ENCODE measurements around the gene NFIC.

NFIC gene

GRCh38 chr19:3470500-3471128, 104.2 kb downstream of the NFIC start:
- no peak overlapping the region for H3K4me2 ChIP-seq (ENCODE audit: low read depth, low read length)

GRCh38 chr19:3471954-3472655, 105.7 kb downstream of the NFIC start:
- Histone ChIP-seq H3K4me2 (ENCODE audit: low read depth, low read length) (no peak overlapping the region), H3K27me3 (replicated peaks; ENCODE audit: insufficient read depth, low read length) (peaks cover 74% of the 10 kb centered on the region), H3K9ac (ENCODE audit: low read length) (no peak overlapping the region), H3F3A (ENCODE audit: insufficient read depth, low read length) (no peaks in the 10 kb centered on the region), H3K27ac (ENCODE audit: low read length) (no peak overlapping the region), H2AFZ (ENCODE audit: low read length) (no peak overlapping the region), H3K36me3 (replicated peaks; ENCODE audit: insufficient read depth, low read length) (no peaks in the 10 kb centered on the region), H3K9me2 (replicated peaks; ENCODE audit: insufficient read depth, low read length) (no peaks in the 10 kb centered on the region), H3K9me3 (replicated peaks; ENCODE audit: insufficient read depth, low read length) (no peaks in the 10 kb centered on the region), H4K20me1 (ENCODE audit: insufficient read depth, low read length) (no peaks in the 10 kb centered on the region), H3K4me3 (ENCODE audit: low read length) (no peak overlapping the region), H3K4me1 (ENCODE audit: low read length) (no peaks in the 10 kb centered on the region), H3K79me2 (ENCODE audit: low read length) (no peaks in the 10 kb centered on the region)
- DNase-seq: no peak
- TF ChIP-seq EZH2phosphoT487 (IDR thresholded peaks at IDR 0.05; ENCODE audit: low read length) (no peak), CTCF (IDR thresholded peaks at IDR 0.05; ENCODE audit: low read length) (peak; percentile 91), EZH2 (optimal IDR thresholded peaks at IDR 0.05; ENCODE audit: low read depth, low read length) (no peak)

More at GRCh38 chr19:3470500-3471128, 104.2 kb downstream of the NFIC start:
- Histone ChIP-seq H3K4me1 (ENCODE audit: low read length) (no peaks in the 10 kb centered on the region), H3K27me3 (replicated peaks; ENCODE audit: insufficient read depth, low read length) (peaks cover 77% of the 10 kb centered on the region), H3F3A (ENCODE audit: insufficient read depth, low read length) (no peaks in the 10 kb centered on the region), H3K9ac (ENCODE audit: low read length) (no peak overlapping the region), H3K4me3 (ENCODE audit: low read length) (no peak overlapping the region), H2AFZ (ENCODE audit: low read length) (no peak overlapping the region), H3K36me3 (replicated peaks; ENCODE audit: insufficient read depth, low read length) (no peaks in the 10 kb centered on the region), H3K79me2 (ENCODE audit: low read length) (no peaks in the 10 kb centered on the region), H3K9me2 (replicated peaks; ENCODE audit: insufficient read depth, low read length) (no peaks in the 10 kb centered on the region), H3K27ac (ENCODE audit: low read length) (no peak overlapping the region), H3K9me3 (replicated peaks; ENCODE audit: insufficient read depth, low read length) (no peaks in the 10 kb centered on the region), H4K20me1 (ENCODE audit: insufficient read depth, low read length) (no peaks in the 10 kb centered on the region)
- DNase-seq: no peak
- TF ChIP-seq EZH2phosphoT487 (IDR thresholded peaks at IDR 0.05; ENCODE audit: low read length) (no peak), CTCF (IDR thresholded peaks at IDR 0.05; ENCODE audit: low read length) (no peak), EZH2 (optimal IDR thresholded peaks at IDR 0.05; ENCODE audit: low read depth, low read length) (no peak)

GRCh38 chr19:3474010-3474409, 107.6 kb downstream of the NFIC start:
- DNase-seq: no peak
- no peaks in the 10 kb centered on the region for H3K9me2 ChIP-seq (replicated peaks; ENCODE audit: insufficient read depth, low read length)
- no peaks in the 10 kb centered on the region for H3K4me1 ChIP-seq (ENCODE audit: low read length)
- no peak overlapping the region for H3K4me2 ChIP-seq (ENCODE audit: low read depth, low read length)
- no peak overlapping the region for H3K27ac ChIP-seq (ENCODE audit: low read length)
- no peak overlapping the region for H3K4me3 ChIP-seq (ENCODE audit: low read length)
- H3K9ac ChIP-seq (ENCODE audit: low read length): no peak overlapping the region
- peaks cover 70% of the 10 kb centered on the region for H3K27me3 ChIP-seq (replicated peaks; ENCODE audit: insufficient read depth, low read length)
- H3K9me3 ChIP-seq (replicated peaks; ENCODE audit: insufficient read depth, low read length): no peaks in the 10 kb centered on the region
- H4K20me1 ChIP-seq (ENCODE audit: insufficient read depth, low read length): no peaks in the 10 kb centered on the region
- no peak overlapping the region for H2AFZ ChIP-seq (ENCODE audit: low read length)
- H3K79me2 ChIP-seq (ENCODE audit: low read length): no peaks in the 10 kb centered on the region
- no peak for TF ChIP-seq EZH2 (optimal IDR thresholded peaks at IDR 0.05; ENCODE audit: low read depth, low read length)
- no peak for TF ChIP-seq EZH2phosphoT487 (IDR thresholded peaks at IDR 0.05; ENCODE audit: low read length)
- no peak for TF ChIP-seq CTCF (IDR thresholded peaks at IDR 0.05; ENCODE audit: low read length)
- H3K36me3 ChIP-seq (replicated peaks; ENCODE audit: insufficient read depth, low read length): no peaks in the 10 kb centered on the region
- H3F3A ChIP-seq (ENCODE audit: insufficient read depth, low read length): no peaks in the 10 kb centered on the region

All from MM.1S (cell line).